ENCODE results near the gene SERPINC1. TPM values are rescaled to one million over a fixed set of nuclear protein-coding genes. Genes with fewer than 3 reads are reported as not detected.

The SERPINC1 gene
- total and polyA plus RNA-seq, 4 experiments from 2014 or later = not detected

GRCh38 chr1:173878251-173878650 lies 38.9 kb downstream of the SERPINC1 start:
- intact Hi-C loops (cut with micrococcal nuclease) = no loop called here
- no peak overlapping the region for H3K27ac ChIP-seq (ENCODE audit: low read depth, low read length)
- CTCF ChIA-PET (ENCODE audit: partially characterized antibody) = no interaction called here
- Mint-ChIP-seq H3K36me3 (peaks cover 48 to 50% of the 10 kb centered on the region in 2 donors), H3K27me3 (no peaks in the 10 kb centered on the region), H3K27ac (peak overlapping the region in 1 of 7 donors; percentile 6), H3K9me3 (no peaks in the 10 kb centered on the region), H3K4me1 (peaks cover 2 to 9% (median 6%) of the 10 kb centered on the region in 4 donors), H3K4me3 (no peak overlapping the region)
- H3K4me3 ChIP-seq (ENCODE audit: low read length in 2 of 2) = no peak overlapping the region
- H3K36me3 ChIP-seq (ENCODE audit: insufficient read depth, low read length) = peaks cover 5% of the 10 kb centered on the region
- POLR2A ChIA-PET (ENCODE audit: partially characterized antibody) = interaction anchor here (1.0 to 1.2 kb wide), 2 partner anchors 9 to 10 kb away, joined by 3 read pairs; partner anchors contain the start of gene ZBTB37
- DNase-seq = no peak
- no peaks in the 10 kb centered on the region for H3K9me3 ChIP-seq (ENCODE audit: control insufficient read depth in 1 of 2, low read length in 2 of 2)
- H3K27me3 ChIP-seq (ENCODE audit: insufficient read depth, low read length) = no peaks in the 10 kb centered on the region
- H3K4me1 ChIP-seq (ENCODE audit: insufficient read depth, low read length) = peaks cover 3% of the 10 kb centered on the region

GRCh38 chr1:173876732-173877131 lies 40.4 kb downstream of the SERPINC1 start:
- intact Hi-C loops (cut with micrococcal nuclease) = no loop called here
- peaks cover 16% of the 10 kb centered on the region for H3K4me1 ChIP-seq (ENCODE audit: insufficient read depth, low read length)
- CTCF ChIA-PET (ENCODE audit: partially characterized antibody) = interaction anchor here (1.4 kb wide), 1 partner anchor 11 kb away, joined by 3 read pairs; no protein-coding TSS in a partner anchor

GRCh38 chr1:173871500-173871899 lies 45.6 kb downstream of the SERPINC1 start:
- Histone ChIP-seq H3K4me1 (ENCODE audit: insufficient read depth, low read length) (peaks cover 56% of the 10 kb centered on the region), H3K27me3 (ENCODE audit: insufficient read depth, low read length) (no peaks in the 10 kb centered on the region), H3K4me3 (ENCODE audit: low read length in 2 of 2) (no peak overlapping the region), H3K9me3 (ENCODE audit: control insufficient read depth in 1 of 2, low read length in 2 of 2) (no peaks in the 10 kb centered on the region), H3K36me3 (ENCODE audit: insufficient read depth, low read length) (peaks cover 10% of the 10 kb centered on the region), H3K27ac (ENCODE audit: low read depth, low read length) (peak overlapping the region; percentile 89)
- DNase-seq = no peak
- intact Hi-C loops (cut with micrococcal nuclease) = no loop called here
- Mint-ChIP-seq H3K4me3 (peak overlapping the region in 6 of 8 donors; percentile 7 to 96 (median 52)), H3K27ac (peak overlapping the region; percentile 64 to 99 (median 95)), H3K4me1 (peaks cover 32 to 64% (median 41%) of the 10 kb centered on the region in 4 donors), H3K9me3 (peaks cover 0 to 8% (median 0%) of the 10 kb centered on the region in 8 donors), H3K36me3 (peaks cover 31 to 52% of the 10 kb centered on the region in 2 donors), H3K27me3 (no peaks in the 10 kb centered on the region)
- POLR2A ChIA-PET (ENCODE audit: partially characterized antibody) = interaction anchor here (1.7 to 7.0 kb wide), 2 partner anchors 155 to 395 kb away, joined by 4 to 56 read pairs; partner anchors contain the start of gene KLHL20
- CTCF ChIA-PET (ENCODE audit: partially characterized antibody) = interaction anchor here (1.2 kb wide), 1 partner anchor 51 kb away, joined by 3 read pairs; no protein-coding TSS in a partner anchor

More at GRCh38 chr1:173876732-173877131, 40.4 kb downstream of the SERPINC1 start:
- Mint-ChIP-seq H3K27ac (peak overlapping the region in 1 of 7 donors; percentile 64), H3K4me1 (peaks cover 8 to 19% (median 12%) of the 10 kb centered on the region in 4 donors), H3K4me3 (no peak overlapping the region), H3K9me3 (no peaks in the 10 kb centered on the region), H3K27me3 (no peaks in the 10 kb centered on the region), H3K36me3 (peaks cover 53 to 55% of the 10 kb centered on the region in 2 donors)
- H3K27me3 ChIP-seq (ENCODE audit: insufficient read depth, low read length) = no peaks in the 10 kb centered on the region
- POLR2A ChIA-PET (ENCODE audit: partially characterized antibody) = no interaction called here
- no peak overlapping the region for H3K27ac ChIP-seq (ENCODE audit: low read depth, low read length)
- no peak for DNase-seq
- peaks cover 5% of the 10 kb centered on the region for H3K36me3 ChIP-seq (ENCODE audit: insufficient read depth, low read length)
- H3K9me3 ChIP-seq (ENCODE audit: control insufficient read depth in 1 of 2, low read length in 2 of 2) = no peaks in the 10 kb centered on the region
- H3K4me3 ChIP-seq (ENCODE audit: low read length in 2 of 2) = no peak overlapping the region

DNA sequence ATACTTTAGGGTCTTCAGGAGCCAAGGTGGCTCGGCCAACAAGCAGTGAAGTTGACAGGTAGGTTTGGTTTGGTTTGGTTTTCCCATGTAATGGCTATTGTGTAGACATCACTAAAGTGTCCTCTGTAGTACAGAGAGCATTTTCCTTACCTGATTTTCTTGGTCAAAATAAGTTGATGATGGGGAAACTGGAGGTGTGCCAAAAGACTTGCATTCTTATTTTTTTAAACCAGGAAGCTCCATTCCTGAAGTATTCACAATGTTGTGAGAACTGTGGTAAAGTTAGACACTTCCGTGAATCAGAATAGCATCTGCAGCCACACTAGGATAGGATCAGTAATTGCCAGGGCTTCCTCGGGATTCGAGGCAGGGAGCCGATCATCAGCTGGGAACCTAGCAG lies 46.0 kb downstream of the SERPINC1 start:
- Histone ChIP-seq H3K27me3 (ENCODE audit: insufficient read depth, low read length) (no peaks in the 10 kb centered on the region), H3K36me3 (ENCODE audit: insufficient read depth, low read length) (peaks cover 12% of the 10 kb centered on the region), H3K4me1 (ENCODE audit: insufficient read depth, low read length) (peaks cover 60% of the 10 kb centered on the region), H3K4me3 (ENCODE audit: low read length in 2 of 2) (peak overlapping the region in 1 of 2 donors; percentile 5), H3K9me3 (ENCODE audit: control insufficient read depth in 1 of 2, low read length in 2 of 2) (no peaks in the 10 kb centered on the region), H3K27ac (ENCODE audit: low read depth, low read length) (peak overlapping the region; percentile 89)
- Mint-ChIP-seq H3K9me3 (peaks cover 0 to 8% (median 0%) of the 10 kb centered on the region in 8 donors), H3K27me3 (no peaks in the 10 kb centered on the region), H3K4me3 (peak overlapping the region in 7 of 8 donors; percentile 69 to 96 (median 78)), H3K4me1 (peaks cover 36 to 68% (median 45%) of the 10 kb centered on the region in 4 donors), H3K27ac (peak overlapping the region; percentile 88 to 99 (median 97)), H3K36me3 (peaks cover 34 to 52% of the 10 kb centered on the region in 2 donors)
- no peak for DNase-seq
- CTCF ChIA-PET (ENCODE audit: partially characterized antibody) = interaction anchor here (1.1 to 1.2 kb wide), 3 partner anchors 47 to 1126 kb away, joined by 3 to 4 read pairs (median 3); partner anchors contain the start of gene DARS2
- intact Hi-C loops (cut with micrococcal nuclease) = no loop called here
- POLR2A ChIA-PET (ENCODE audit: partially characterized antibody) = interaction anchor here (1.7 to 7.0 kb wide), 2 partner anchors 155 to 395 kb away, joined by 4 to 56 read pairs; partner anchors contain the start of gene KLHL20

- peaks cover 14% of the 10 kb centered on the region for H3K36me3 ChIP-seq (ENCODE audit: insufficient read depth, low read length)
- DNase-seq = peak; percentile 37 to 66 (median 46)
- H3K9me3 ChIP-seq (ENCODE audit: control insufficient read depth in 1 of 2, low read length in 2 of 2) = no peaks in the 10 kb centered on the region
- Mint-ChIP-seq H3K27me3 (no peaks in the 10 kb centered on the region), H3K27ac (peak overlapping the region; percentile 88 to 99 (median 97)), H3K36me3 (peaks cover 35 to 52% of the 10 kb centered on the region in 2 donors), H3K4me3 (peak overlapping the region; percentile 69 to 96 (median 77)), H3K4me1 (peaks cover 43 to 74% (median 51%) of the 10 kb centered on the region in 4 donors), H3K9me3 (peaks cover 0 to 8% (median 0%) of the 10 kb centered on the region in 8 donors)
- H3K4me1 ChIP-seq (ENCODE audit: insufficient read depth, low read length) = peaks cover 66% of the 10 kb centered on the region
- CTCF ChIA-PET (ENCODE audit: partially characterized antibody) = interaction anchor here (1.1 to 1.2 kb wide), 4 partner anchors 19 to 1126 kb away, joined by 3 to 4 read pairs (median 3); partner anchors contain the start of gene DARS2
- H3K4me3 ChIP-seq (ENCODE audit: low read length in 2 of 2) = peak overlapping the region in 1 of 2 donors; percentile 5
- POLR2A ChIA-PET (ENCODE audit: partially characterized antibody) = interaction anchor here (0.9 to 7.0 kb wide), 7 partner anchors 20 to 1153 kb away, joined by 3 to 81 read pairs (median 40); partner anchors contain the start of genes CACYBP, CENPL, DARS2 and KLHL20
- no peaks in the 10 kb centered on the region for H3K27me3 ChIP-seq (ENCODE audit: insufficient read depth, low read length)
- intact Hi-C loops (cut with micrococcal nuclease) = no loop called here
- peak overlapping the region; percentile 89 for H3K27ac ChIP-seq (ENCODE audit: low read depth, low read length)
Observed at GRCh38 chr1:173870252-173871075, 46.7 kb downstream of the SERPINC1 start.

- no peaks in the 10 kb centered on the region for H3K27me3 ChIP-seq (ENCODE audit: insufficient read depth, low read length)
- intact Hi-C loops (cut with micrococcal nuclease) = loop anchor here (2.0 to 10.0 kb wide), 5 partner anchors 348 to 1153 kb away; partner anchors contain the start of gene MRPS14
- Mint-ChIP-seq H3K4me3 (peak overlapping the region; percentile 93 to 99 (median 96)), H3K36me3 (peaks cover 45 to 62% of the 10 kb centered on the region in 2 donors), H3K27me3 (no peaks in the 10 kb centered on the region), H3K4me1 (peaks cover 55 to 89% (median 65%) of the 10 kb centered on the region in 4 donors), H3K27ac (peak overlapping the region; percentile 94 to 99 (median 97)), H3K9me3 (peaks cover 0 to 8% (median 0%) of the 10 kb centered on the region in 8 donors)
- H3K4me3 ChIP-seq (ENCODE audit: low read length in 2 of 2) = peak overlapping the region; percentile 71 to 79
- ChIA-PET POLR2A (ENCODE audit: partially characterized antibody) (interaction anchor here (0.8 to 7.0 kb wide), 21 partner anchors 9 to 1336 kb away, joined by 3 to 81 read pairs (median 6); partner anchors contain the start of genes CACYBP, CENPL, DARS2 and KLHL20), CTCF (ENCODE audit: partially characterized antibody) (interaction anchor here (1.3 to 2.0 kb wide), 6 partner anchors 12 to 440 kb away, joined by 3 to 5 read pairs (median 4); partner anchors contain the start of gene DARS2)
- H3K27ac ChIP-seq (ENCODE audit: low read depth, low read length) = peak overlapping the region; percentile 89
- no peaks in the 10 kb centered on the region for H3K9me3 ChIP-seq (ENCODE audit: control insufficient read depth in 1 of 2, low read length in 2 of 2)
- H3K4me1 ChIP-seq (ENCODE audit: insufficient read depth, low read length) = peaks cover 81% of the 10 kb centered on the region
- no peak for DNase-seq
- peaks cover 28% of the 10 kb centered on the region for H3K36me3 ChIP-seq (ENCODE audit: insufficient read depth, low read length)
Observed at GRCh38 chr1:173869021-173869359, 48.1 kb downstream of the SERPINC1 start.

All from CD4-positive, alpha-beta memory T cell (primary cell).